HepG2 (cell line): ENCODE data around the gene ATP4A. TPM values are rescaled to one million over a fixed set of nuclear protein-coding genes. Genes with fewer than 3 reads are reported as not detected.

ENCODE experiments used
- CREB3 ChIP-seq: sonication (generic); formaldehyde crosslinking; IDR thresholded peaks from 2 replicates; pipeline ENCODE4 v1.5.0; 2020; ENCODE audit warnings: missing genetic modification reagents
- CREM ChIP-seq, 2 experiments: sonication (generic) in 1 of 2; formaldehyde crosslinking in 1 of 2; IDR thresholded peaks; 2 replicates each; pipeline versions ENCODE4 v1.4.0 to v1.6.1; 2016 to 2020; ENCODE audit warnings: antibody characterized with exemption in 1 of 2, mild to moderate bottlenecking in 1 of 2, missing genetic modification reagents in 1 of 2
- DNMT3B ChIP-seq: conservative IDR thresholded peaks from 2 replicates; pipeline ENCODE4 v1.6.1; 2016; ENCODE audit warnings: missing biosample characterization, control low read depth
- FOXK2 ChIP-seq: fragments of 450-650 bp; IDR thresholded peaks from 2 replicates; pipeline ENCODE4 v1.6.1; 2016
- FOXP1 ChIP-seq, 2 experiments: fragments of 450-650 bp in 1 of 2; IDR thresholded peaks; 2 replicates each; pipeline ENCODE4 v1.6.1; 2017 to 2018; ENCODE audit warnings: antibody characterized with exemption in 1 of 2
- ZKSCAN5 ChIP-seq: sonication (generic); formaldehyde crosslinking; IDR thresholded peaks from 2 replicates; pipeline ENCODE4 v1.5.1; 2020; ENCODE audit warnings: mild to moderate bottlenecking, missing genetic modification reagents
- ZNF251 ChIP-seq: sonication (generic); formaldehyde crosslinking; IDR thresholded peaks from 2 replicates; pipeline ENCODE4 v1.9.0; 2021; ENCODE audit warnings: mild to moderate bottlenecking, missing genetic modification reagents
- ZNF280B ChIP-seq: sonication (generic); formaldehyde crosslinking; IDR thresholded peaks from 2 replicates; pipeline ENCODE4 v1.5.0; 2020; ENCODE audit warnings: missing genetic modification reagents, mild to moderate bottlenecking, borderline replicate concordance
- polyA plus RNA-seq, 8 experiments: library from polyadenylated mRNA; depleted of rRNA in 3 of 8; stranded (reverse) in 7 of 8; unstranded in 1 of 8; fragments of >200 nt; fragmentation: Illumina TruSeq in 4 of 8; extraction: Trizol in 4 of 8; gene quantifications; 2 replicates each; pipeline versions ENCODE4 v1.2.1 to v1.2.3, GENCODE V29; 2011 to 2016; ENCODE audit warnings: low read depth in 4 of 8, missing spikeins in 1 of 8, mixed read lengths in 1 of 8; ENCODE audit not compliant: insufficient read depth in 1 of 8
- total RNA-seq, 5 experiments: library from RNA; depleted of rRNA; stranded (reverse); fragments of >200 nt; fragmentation: Illumina TruSeq; extraction: Trizol; gene quantifications; 2 replicates each; pipeline ENCODE4 v1.2.3, GENCODE V29; 2016; ENCODE audit warnings: low read depth in 1 of 5

ATP4A gene
- total and polyA plus RNA-seq, 2 of the 13 experiments (the other 11 are each of a cell fraction or from before 2014, with no cell fraction given): 0.08 to 0.11 TPM

DNA sequence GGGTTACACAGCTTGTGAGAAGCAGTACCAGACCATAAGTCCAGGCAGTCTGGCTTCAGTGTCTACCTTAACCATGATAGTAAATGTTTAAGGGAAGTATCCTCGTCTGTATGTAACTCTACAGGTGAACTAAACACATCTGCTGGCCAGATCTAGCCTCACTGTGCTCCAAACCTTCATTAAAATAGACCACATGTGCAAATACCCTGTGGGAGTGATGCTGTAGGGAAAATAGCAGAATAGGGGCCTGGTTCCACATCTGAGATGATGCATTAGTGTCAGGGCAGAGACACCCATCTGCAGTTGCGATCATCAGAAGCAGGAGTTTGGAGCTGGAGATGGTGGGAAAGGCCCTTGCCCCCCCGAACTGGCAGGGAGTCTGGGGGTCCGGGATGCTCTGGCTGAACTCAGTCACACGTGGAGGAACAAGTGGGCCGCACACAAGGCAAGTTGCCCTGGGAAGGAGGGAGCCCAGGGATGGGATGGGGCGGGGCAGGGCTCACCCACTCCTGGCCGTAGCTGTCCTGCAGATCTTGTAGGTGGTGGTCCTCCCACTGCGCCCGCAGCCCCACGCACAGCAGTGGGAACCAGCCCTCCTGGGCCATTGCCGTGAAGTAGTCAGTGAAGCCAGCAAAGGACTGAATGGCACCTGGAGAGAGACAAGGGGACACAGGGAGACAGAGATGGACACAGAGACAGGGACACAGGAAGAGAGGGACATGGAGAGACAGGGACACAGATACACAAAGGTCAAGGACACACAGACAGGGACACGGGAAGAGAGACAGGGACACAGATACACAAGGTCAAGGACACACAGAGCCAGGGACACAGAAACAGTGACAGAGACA, 10.7 kb downstream of the ATP4A start (continued):
- TF ChIP-seq ZNF251: no peak
- no peak for TF ChIP-seq DNMT3B (CRISPR knock-in tag)
- 0 out of 2 replicates have a peak, but pooled peaks have one; percentile 48 for TF ChIP-seq FOXK2
- no peak for TF ChIP-seq CREM (IDR thresholded peaks at IDR 0.05)
- no peak for TF ChIP-seq CREM (CRISPR knock-in tag; IDR thresholded peaks at IDR 0.05)
- TF ChIP-seq ZKSCAN5 (CRISPR knock-in tag): no peak
- no peak for TF ChIP-seq CREB3 (CRISPR knock-in tag)
- TF ChIP-seq FOXP1 (IDR thresholded peaks at IDR 0.05): peak; percentile 29; the same call in 1 of the 2 replicates
- no peak for TF ChIP-seq FOXP1 (CRISPR knock-in tag; IDR thresholded peaks at IDR 0.05)
- TF ChIP-seq ZNF280B: no peak
